ENCODE results near the gene DCLK1. TPM values are rescaled to one million over a fixed set of nuclear protein-coding genes. Genes with fewer than 3 reads are reported as not detected.

Gene DCLK1
- total and polyA plus RNA-seq, 2 experiments from 2014 or later = 0.16 to 2.9 TPM

GRCh38 chr13:36046672-36047071, 84.5 kb downstream of the DCLK1 start:
- no peak overlapping the region for H2AFZ ChIP-seq
- H3K79me2 ChIP-seq = no peaks in the 10 kb centered on the region
- DNase-seq (ENCODE audit: low spot score) = no peak
- no peaks in the 10 kb centered on the region for H3K4me1 ChIP-seq (ENCODE audit: insufficient read depth)
- no peak for TF ChIP-seq EZH2 (IDR thresholded peaks at IDR 0.05; ENCODE audit: borderline replicate concordance)
- TF ChIP-seq, protein P1, sequence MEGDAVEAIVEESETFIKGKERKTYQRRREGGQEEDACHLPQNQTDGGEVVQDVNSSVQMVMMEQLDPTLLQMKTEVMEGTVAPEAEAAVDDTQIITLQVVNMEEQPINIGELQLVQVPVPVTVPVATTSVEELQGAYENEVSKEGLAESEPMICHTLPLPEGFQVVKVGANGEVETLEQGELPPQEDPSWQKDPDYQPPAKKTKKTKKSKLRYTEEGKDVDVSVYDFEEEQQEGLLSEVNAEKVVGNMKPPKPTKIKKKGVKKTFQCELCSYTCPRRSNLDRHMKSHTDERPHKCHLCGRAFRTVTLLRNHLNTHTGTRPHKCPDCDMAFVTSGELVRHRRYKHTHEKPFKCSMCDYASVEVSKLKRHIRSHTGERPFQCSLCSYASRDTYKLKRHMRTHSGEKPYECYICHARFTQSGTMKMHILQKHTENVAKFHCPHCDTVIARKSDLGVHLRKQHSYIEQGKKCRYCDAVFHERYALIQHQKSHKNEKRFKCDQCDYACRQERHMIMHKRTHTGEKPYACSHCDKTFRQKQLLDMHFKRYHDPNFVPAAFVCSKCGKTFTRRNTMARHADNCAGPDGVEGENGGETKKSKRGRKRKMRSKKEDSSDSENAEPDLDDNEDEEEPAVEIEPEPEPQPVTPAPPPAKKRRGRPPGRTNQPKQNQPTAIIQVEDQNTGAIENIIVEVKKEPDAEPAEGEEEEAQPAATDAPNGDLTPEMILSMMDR (IDR thresholded peaks at IDR 0.05; ENCODE audit: poor library complexity) = no peak
- no peak for TF ChIP-seq EZH2phosphoT487 (IDR thresholded peaks at IDR 0.05; ENCODE audit: low read depth, severe bottlenecking, unreplicated experiment)
- H3K4me3 ChIP-seq = no peak overlapping the region
- H3K27me3 ChIP-seq = no peaks in the 10 kb centered on the region
- peaks cover 2% of the 10 kb centered on the region for H3K9me2 ChIP-seq (replicated peaks; ENCODE audit: insufficient read depth)
- 82% methylated on average over 3 of the region's 3 CpGs for WGBS (ENCODE audit: low lambda C conversion rate, missing lambda C conversion rate)
- no peak overlapping the region for H3K27ac ChIP-seq
- H3K9me3 ChIP-seq (ENCODE audit: low read depth) = no peaks in the 10 kb centered on the region
- H3K4me2 ChIP-seq = no peak overlapping the region
- no peaks in the 10 kb centered on the region for H3K36me3 ChIP-seq (replicated peaks; ENCODE audit: insufficient read depth, low read depth)
- H4K20me1 ChIP-seq (ENCODE audit: insufficient read depth, poor library complexity, severe bottlenecking) = no peaks in the 10 kb centered on the region

GRCh38 chr13:36038785-36039555, 92.2 kb downstream of the DCLK1 start:
- H3K36me3 ChIP-seq (replicated peaks; ENCODE audit: insufficient read depth, low read depth) = no peaks in the 10 kb centered on the region
- WGBS (ENCODE audit: low lambda C conversion rate, missing lambda C conversion rate) = 94% methylated on average over 4 of the region's 4 CpGs
- no peak for DNase-seq (ENCODE audit: low spot score)

GRCh38 chr13:36033035-36033434, 98.1 kb downstream of the DCLK1 start:
- no peaks in the 10 kb centered on the region for H3K9me2 ChIP-seq (replicated peaks; ENCODE audit: insufficient read depth)
- no peaks in the 10 kb centered on the region for H3K79me2 ChIP-seq
- H3K9me3 ChIP-seq (ENCODE audit: low read depth) = no peaks in the 10 kb centered on the region
- no peak overlapping the region for H3K27ac ChIP-seq
- H3K4me2 ChIP-seq = no peak overlapping the region
- no peaks in the 10 kb centered on the region for H3K36me3 ChIP-seq (replicated peaks; ENCODE audit: insufficient read depth, low read depth)
- no peak for DNase-seq (ENCODE audit: low spot score)
- no peak overlapping the region for H3K4me3 ChIP-seq
- H4K20me1 ChIP-seq (ENCODE audit: insufficient read depth, poor library complexity, severe bottlenecking) = no peaks in the 10 kb centered on the region
- H3K27me3 ChIP-seq = no peaks in the 10 kb centered on the region
- no peak for TF ChIP-seq EZH2 (IDR thresholded peaks at IDR 0.05; ENCODE audit: borderline replicate concordance)
- no peak for TF ChIP-seq EZH2phosphoT487 (IDR thresholded peaks at IDR 0.05; ENCODE audit: low read depth, severe bottlenecking, unreplicated experiment)
- TF ChIP-seq, protein P1 (IDR thresholded peaks at IDR 0.05; ENCODE audit: poor library complexity) = no peak
- H2AFZ ChIP-seq = no peak overlapping the region
- WGBS (ENCODE audit: low lambda C conversion rate, missing lambda C conversion rate) = 81% methylated on average over 4 of the region's 4 CpGs
- no peaks in the 10 kb centered on the region for H3K4me1 ChIP-seq (ENCODE audit: insufficient read depth)

More at GRCh38 chr13:36038785-36039555, 92.2 kb downstream of the DCLK1 start:
- TF ChIP-seq, protein P1 (IDR thresholded peaks at IDR 0.05; ENCODE audit: poor library complexity) = no peak
- TF ChIP-seq EZH2 (IDR thresholded peaks at IDR 0.05; ENCODE audit: borderline replicate concordance) (no peak), EZH2phosphoT487 (IDR thresholded peaks at IDR 0.05; ENCODE audit: low read depth, severe bottlenecking, unreplicated experiment) (no peak)
- H3K9me3 ChIP-seq (ENCODE audit: low read depth) = no peaks in the 10 kb centered on the region
- peaks cover 2% of the 10 kb centered on the region for H3K9me2 ChIP-seq (replicated peaks; ENCODE audit: insufficient read depth)
- no peaks in the 10 kb centered on the region for H4K20me1 ChIP-seq (ENCODE audit: insufficient read depth, poor library complexity, severe bottlenecking)
- H3K4me3 ChIP-seq = no peak overlapping the region
- H3K27ac ChIP-seq = no peak overlapping the region
- no peak overlapping the region for H3K4me2 ChIP-seq
- H3K4me1 ChIP-seq (ENCODE audit: insufficient read depth) = no peaks in the 10 kb centered on the region
- no peaks in the 10 kb centered on the region for H3K27me3 ChIP-seq
- H2AFZ ChIP-seq = no peak overlapping the region
- no peaks in the 10 kb centered on the region for H3K79me2 ChIP-seq

Data from hepatocyte (in vitro differentiated cells).